GM23338 (cell line): ENCODE data around the gene GTSE1. TPM values are rescaled to one million over a fixed set of nuclear protein-coding genes. Genes with fewer than 3 reads are reported as not detected.

Experiments used
- ATAC-seq: fragments of 200-7000 bp; cut with Tn5 transposase; 3 replicates; pipeline ENCODE4 v1.9.1; 2020
- DNase-seq: peaks from one replicate; pipeline ENCODE4 v3.0.0-alpha.2; 2015; ENCODE audit warnings: low spot score
- H2AFZ ChIP-seq: fragments of 200-600 bp; sonication (generic); 2 replicates; pipeline ENCODE4 v1.8.0; 2016; ENCODE audit warnings: antibody characterized with exemption, mild to moderate bottlenecking, moderate library complexity
- H3F3A ChIP-seq: fragments of 200-600 bp; sonication (generic); replicated peaks from 2 replicates; pipeline ENCODE4 v1.8.0; 2017; ENCODE audit warnings: antibody characterized with exemption, mixed run types, low read depth
- H3K27ac ChIP-seq: fragments of 200-600 bp; sonication (generic); 2 replicates; pipeline ENCODE4 v1.6.1; 2016; ENCODE audit warnings: low read depth
- H3K27me3 ChIP-seq: fragments of 200-600 bp; sonication (generic); 2 replicates; pipeline ENCODE4 v1.8.0; 2016; ENCODE audit warnings: mild to moderate bottlenecking, mixed run types, moderate library complexity; ENCODE audit not compliant: insufficient read depth
- H3K36me3 ChIP-seq: fragments of 200-600 bp; sonication (generic); 2 replicates; pipeline ENCODE4 v1.8.0; 2016; ENCODE audit warnings: mild to moderate bottlenecking; ENCODE audit not compliant: insufficient read depth
- H3K4me1 ChIP-seq: fragments of 200-600 bp; sonication (generic); 2 replicates; pipeline ENCODE4 v1.8.0; 2016; ENCODE audit warnings: mild to moderate bottlenecking, moderate library complexity; ENCODE audit not compliant: insufficient read depth
- H3K4me2 ChIP-seq: fragments of 200-600 bp; sonication (generic); 2 replicates; pipeline ENCODE4 v1.7.1; 2017; ENCODE audit warnings: mixed run types
- H3K4me3 ChIP-seq: fragments of 200-600 bp; sonication (generic); 2 replicates; pipeline ENCODE4 v1.6.1; 2016; ENCODE audit warnings: mixed run types
- H3K79me2 ChIP-seq: fragments of 200-600 bp; sonication (generic); replicated peaks from 2 replicates; pipeline ENCODE4 v1.8.0; 2017; ENCODE audit warnings: mild to moderate bottlenecking; ENCODE audit not compliant: insufficient read depth
- H3K9me2 ChIP-seq: fragments of 200-600 bp; sonication (generic); 2 replicates; pipeline ENCODE4 v1.8.0; 2017; ENCODE audit not compliant: insufficient read depth
- H4K20me1 ChIP-seq: fragments of 200-600 bp; sonication (generic); replicated peaks from 2 replicates; pipeline ENCODE4 v1.8.0; 2017; ENCODE audit warnings: mild to moderate bottlenecking; ENCODE audit not compliant: insufficient read depth
- H3K27ac Mint-ChIP-seq: 2 replicates; pipeline ENCODE4 v1.8.0; 2020; ENCODE audit warnings: inconsistent platforms, mild to moderate bottlenecking, moderate library complexity, mixed read lengths
- H3K27me3 Mint-ChIP-seq: 3 replicates; pipeline ENCODE4 v1.8.0; 2022; ENCODE audit warnings: low read depth, mild to moderate bottlenecking, moderate library complexity, mixed read lengths, inconsistent platforms; ENCODE audit not compliant: insufficient read depth, poor library complexity
- H3K36me3 Mint-ChIP-seq: 3 replicates; pipeline ENCODE4 v1.8.0; 2021; ENCODE audit warnings: low read depth, mild to moderate bottlenecking, inconsistent platforms, moderate library complexity, mixed read lengths
- H3K4me1 Mint-ChIP-seq: 3 replicates; pipeline ENCODE4 v1.8.0; 2020; ENCODE audit warnings: mild to moderate bottlenecking, inconsistent platforms, mixed read lengths
- H3K4me3 Mint-ChIP-seq: 3 replicates; pipeline ENCODE4 v1.8.0; 2021; ENCODE audit warnings: moderate library complexity, mild to moderate bottlenecking, inconsistent platforms, mixed read lengths
- H3K9me3 Mint-ChIP-seq: 3 replicates; pipeline ENCODE4 v1.8.0; 2020; ENCODE audit warnings: moderate library complexity, mild to moderate bottlenecking, inconsistent platforms, mixed read lengths
- CREB1 ChIP-seq: fragments of 250-450 bp; sonication (Bioruptor Pico); IDR thresholded peaks from 2 replicates; pipeline ENCODE4 v1.5.0; 2020; ENCODE audit warnings: low read depth, mild to moderate bottlenecking, moderate library complexity
- EZH2 ChIP-seq: fragments of 200-600 bp; sonication (generic); IDR thresholded peaks from one replicate; pipeline ENCODE4 v1.8.0; 2017; ENCODE audit warnings: antibody characterized with exemption, mild to moderate bottlenecking, low read depth; ENCODE audit not compliant: unreplicated experiment
- EZH2phosphoT487 ChIP-seq: fragments of 200-600 bp; sonication (generic); IDR thresholded peaks from one replicate; pipeline ENCODE4 v1.8.1; 2018; ENCODE audit warnings: antibody characterized with exemption; ENCODE audit not compliant: unreplicated experiment
- NANOG ChIP-seq: IDR thresholded peaks from 2 replicates; pipeline ENCODE4 v1.6.1; 2016; ENCODE audit warnings: antibody characterized with exemption, borderline replicate concordance
- POLR2AphosphoS5 ChIP-seq: IDR thresholded peaks from 2 replicates; pipeline ENCODE4 v1.6.1; 2016; ENCODE audit warnings: antibody characterized with exemption, low read depth
- STAT1 ChIP-seq: IDR thresholded peaks from one replicate; pipeline ENCODE4 v1.6.1; 2016; ENCODE audit warnings: antibody characterized with exemption; ENCODE audit not compliant: unreplicated experiment
- ZNF114 ChIP-seq: fragments of 250-450 bp; sonication (Bioruptor Pico); IDR thresholded peaks from 2 replicates; pipeline ENCODE4 v1.5.0; 2020; ENCODE audit warnings: mild to moderate bottlenecking, moderate library complexity
- ZNF331 ChIP-seq: fragments of 250-450 bp; sonication (Bioruptor Pico); IDR thresholded peaks from 2 replicates; pipeline ENCODE4 v1.5.0; 2020; ENCODE audit warnings: low read depth, mild to moderate bottlenecking, moderate library complexity
- polyA plus RNA-seq: library from polyadenylated mRNA; unstranded; fragments of >200 nt; fragmentation: Nextera tagmentation; extraction: Ambion mirVana; gene quantifications from 2 replicates; pipeline ENCODE4 v1.2.1, GENCODE V29; 2016
- total RNA-seq: library from RNA; depleted of rRNA; stranded (reverse); fragments of >200 nt; shearing (Covaris generic); gene quantifications from 2 replicates; pipeline ENCODE4 v1.2.3, GENCODE V29; 2014
- TF ChIP-seq, protein P1 (sequence below): fragments of 250-450 bp; sonication (Bioruptor Pico); IDR thresholded peaks from 2 replicates; pipeline ENCODE4 v1.5.0; 2020; ENCODE audit warnings: mild to moderate bottlenecking, moderate library complexity
- TF ChIP-seq, protein P2 (sequence below): IDR thresholded peaks from one replicate; pipeline ENCODE4 v1.6.1; 2018; ENCODE audit warnings: antibody characterized with exemption; ENCODE audit not compliant: unreplicated experiment
- TF ChIP-seq, protein P3 (sequence below), 2 experiments: fragments of 200-600 bp in 1 of 2; sonication (generic) in 1 of 2; conservative IDR thresholded peaks; 2 replicates each; pipeline versions ENCODE4 v1.5.1 to v1.6.1; 2016 to 2017; ENCODE audit warnings: antibody characterized with exemption in 2 of 2, low read depth in 2 of 2, mild to moderate bottlenecking in 2 of 2, moderate library complexity in 1 of 2
- TF ChIP-seq, protein P4 (sequence below): IDR thresholded peaks from 2 replicates; pipeline ENCODE4 v1.6.1; 2016; ENCODE audit warnings: antibody characterized with exemption

Gene GTSE1
- total and polyA plus RNA-seq, 2 experiments from 2014 or later, result 26.3 to 28.6 TPM

DNA sequence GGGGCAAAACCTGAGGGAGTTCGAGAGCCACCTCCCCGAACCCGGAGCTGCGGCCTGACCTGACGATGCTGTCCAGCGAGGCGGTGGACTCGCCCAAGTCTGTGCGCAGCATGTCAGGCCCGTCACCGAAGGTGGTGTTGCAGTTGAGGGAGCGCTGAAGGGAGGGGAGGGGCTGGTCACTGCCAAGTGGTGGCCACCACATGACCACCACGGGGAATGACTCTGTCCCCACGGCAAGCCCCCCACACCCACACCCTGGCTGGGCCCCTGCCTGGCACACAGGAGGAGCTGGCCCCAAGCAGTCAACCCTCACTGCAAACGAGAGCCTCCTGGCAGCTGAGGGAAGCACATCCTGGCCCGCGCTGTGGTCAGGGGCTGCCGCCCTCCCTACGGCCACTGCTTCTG lies 69.7 kb downstream of the GTSE1 start:
- Mint-ChIP-seq H3K4me3 (no peak overlapping the region), H3K36me3 (0 out of 3 replicates have a peak, but pooled peaks cover under 1% of the 10 kb centered on the region), H3K9me3 (no peaks in the 10 kb centered on the region)

More for the DNA sequence above, 69.7 kb downstream of the GTSE1 start:
- ATAC-seq (no peak), DNase-seq (no peak)
- Histone ChIP-seq H4K20me1 (no peaks in the 10 kb centered on the region), H3K4me1 (peaks cover 4% of the 10 kb centered on the region; the same call in 1 of the 2 replicates), H3F3A (0 out of 2 replicates have a peak, but pooled peaks cover 4% of the 10 kb centered on the region), H3K27ac (no peak overlapping the region), H3K9me2 (no peaks in the 10 kb centered on the region), H3K36me3 (no peaks in the 10 kb centered on the region), H3K4me2 (no peak overlapping the region), H3K4me3 (no peak overlapping the region), H3K79me2 (no peaks in the 10 kb centered on the region), H2AFZ (no peak overlapping the region), H3K27me3 (no peaks in the 10 kb centered on the region)
- Mint-ChIP-seq H3K27me3 (peaks cover 3% of the 10 kb centered on the region), H3K4me1 (peaks cover 6% of the 10 kb centered on the region), H3K27ac (no peak overlapping the region)
- TF ChIP-seq CREB1 (CRISPR knock-in tag) (no peak), ZNF114 (no peak), ZNF331 (CRISPR knock-in tag) (no peak), POLR2AphosphoS5 (no peak), STAT1 (no peak), NANOG (no peak), EZH2phosphoT487 (no peak), EZH2 (no peak)
- TF ChIP-seq, protein P1, sequence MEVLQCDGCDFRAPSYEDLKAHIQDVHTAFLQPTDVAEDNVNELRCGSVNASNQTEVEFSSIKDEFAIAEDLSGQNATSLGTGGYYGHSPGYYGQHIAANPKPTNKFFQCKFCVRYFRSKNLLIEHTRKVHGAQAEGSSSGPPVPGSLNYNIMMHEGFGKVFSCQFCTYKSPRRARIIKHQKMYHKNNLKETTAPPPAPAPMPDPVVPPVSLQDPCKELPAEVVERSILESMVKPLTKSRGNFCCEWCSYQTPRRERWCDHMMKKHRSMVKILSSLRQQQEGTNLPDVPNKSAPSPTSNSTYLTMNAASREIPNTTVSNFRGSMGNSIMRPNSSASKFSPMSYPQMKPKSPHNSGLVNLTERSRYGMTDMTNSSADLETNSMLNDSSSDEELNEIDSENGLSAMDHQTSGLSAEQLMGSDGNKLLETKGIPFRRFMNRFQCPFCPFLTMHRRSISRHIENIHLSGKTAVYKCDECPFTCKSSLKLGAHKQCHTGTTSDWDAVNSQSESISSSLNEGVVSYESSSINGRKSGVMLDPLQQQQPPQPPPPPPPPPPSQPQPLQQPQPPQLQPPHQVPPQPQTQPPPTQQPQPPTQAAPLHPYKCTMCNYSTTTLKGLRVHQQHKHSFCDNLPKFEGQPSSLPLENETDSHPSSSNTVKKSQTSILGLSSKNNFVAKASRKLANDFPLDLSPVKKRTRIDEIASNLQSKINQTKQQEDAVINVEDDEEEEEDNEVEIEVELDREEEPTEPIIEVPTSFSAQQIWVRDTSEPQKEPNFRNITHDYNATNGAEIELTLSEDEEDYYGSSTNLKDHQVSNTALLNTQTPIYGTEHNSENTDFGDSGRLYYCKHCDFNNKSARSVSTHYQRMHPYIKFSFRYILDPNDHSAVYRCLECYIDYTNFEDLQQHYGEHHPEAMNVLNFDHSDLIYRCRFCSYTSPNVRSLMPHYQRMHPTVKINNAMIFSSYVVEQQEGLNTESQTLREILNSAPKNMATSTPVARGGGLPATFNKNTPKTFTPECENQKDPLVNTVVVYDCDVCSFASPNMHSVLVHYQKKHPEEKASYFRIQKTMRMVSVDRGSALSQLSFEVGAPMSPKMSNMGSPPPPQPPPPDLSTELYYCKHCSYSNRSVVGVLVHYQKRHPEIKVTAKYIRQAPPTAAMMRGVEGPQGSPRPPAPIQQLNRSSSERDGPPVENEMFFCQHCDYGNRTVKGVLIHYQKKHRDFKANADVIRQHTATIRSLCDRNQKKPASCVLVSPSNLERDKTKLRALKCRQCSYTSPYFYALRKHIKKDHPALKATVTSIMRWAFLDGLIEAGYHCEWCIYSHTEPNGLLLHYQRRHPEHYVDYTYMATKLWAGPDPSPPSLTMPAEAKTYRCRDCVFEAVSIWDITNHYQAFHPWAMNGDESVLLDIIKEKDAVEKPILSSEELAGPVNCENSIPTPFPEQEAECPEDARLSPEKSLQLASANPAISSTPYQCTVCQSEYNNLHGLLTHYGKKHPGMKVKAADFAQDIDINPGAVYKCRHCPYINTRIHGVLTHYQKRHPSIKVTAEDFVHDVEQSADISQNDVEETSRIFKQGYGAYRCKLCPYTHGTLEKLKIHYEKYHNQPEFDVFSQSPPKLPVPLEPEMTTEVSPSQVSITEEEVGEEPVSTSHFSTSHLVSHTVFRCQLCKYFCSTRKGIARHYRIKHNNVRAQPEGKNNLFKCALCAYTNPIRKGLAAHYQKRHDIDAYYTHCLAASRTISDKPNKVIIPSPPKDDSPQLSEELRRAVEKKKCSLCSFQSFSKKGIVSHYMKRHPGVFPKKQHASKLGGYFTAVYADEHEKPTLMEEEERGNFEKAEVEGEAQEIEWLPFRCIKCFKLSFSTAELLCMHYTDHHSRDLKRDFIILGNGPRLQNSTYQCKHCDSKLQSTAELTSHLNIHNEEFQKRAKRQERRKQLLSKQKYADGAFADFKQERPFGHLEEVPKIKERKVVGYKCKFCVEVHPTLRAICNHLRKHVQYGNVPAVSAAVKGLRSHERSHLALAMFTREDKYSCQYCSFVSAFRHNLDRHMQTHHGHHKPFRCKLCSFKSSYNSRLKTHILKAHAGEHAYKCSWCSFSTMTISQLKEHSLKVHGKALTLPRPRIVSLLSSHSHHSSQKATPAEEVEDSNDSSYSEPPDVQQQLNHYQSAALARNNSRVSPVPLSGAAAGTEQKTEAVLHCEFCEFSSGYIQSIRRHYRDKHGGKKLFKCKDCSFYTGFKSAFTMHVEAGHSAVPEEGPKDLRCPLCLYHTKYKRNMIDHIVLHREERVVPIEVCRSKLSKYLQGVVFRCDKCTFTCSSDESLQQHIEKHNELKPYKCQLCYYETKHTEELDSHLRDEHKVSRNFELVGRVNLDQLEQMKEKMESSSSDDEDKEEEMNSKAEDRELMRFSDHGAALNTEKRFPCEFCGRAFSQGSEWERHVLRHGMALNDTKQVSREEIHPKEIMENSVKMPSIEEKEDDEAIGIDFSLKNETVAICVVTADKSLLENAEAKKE (CRISPR knock-in tag), result no peak
- TF ChIP-seq, protein P2, sequence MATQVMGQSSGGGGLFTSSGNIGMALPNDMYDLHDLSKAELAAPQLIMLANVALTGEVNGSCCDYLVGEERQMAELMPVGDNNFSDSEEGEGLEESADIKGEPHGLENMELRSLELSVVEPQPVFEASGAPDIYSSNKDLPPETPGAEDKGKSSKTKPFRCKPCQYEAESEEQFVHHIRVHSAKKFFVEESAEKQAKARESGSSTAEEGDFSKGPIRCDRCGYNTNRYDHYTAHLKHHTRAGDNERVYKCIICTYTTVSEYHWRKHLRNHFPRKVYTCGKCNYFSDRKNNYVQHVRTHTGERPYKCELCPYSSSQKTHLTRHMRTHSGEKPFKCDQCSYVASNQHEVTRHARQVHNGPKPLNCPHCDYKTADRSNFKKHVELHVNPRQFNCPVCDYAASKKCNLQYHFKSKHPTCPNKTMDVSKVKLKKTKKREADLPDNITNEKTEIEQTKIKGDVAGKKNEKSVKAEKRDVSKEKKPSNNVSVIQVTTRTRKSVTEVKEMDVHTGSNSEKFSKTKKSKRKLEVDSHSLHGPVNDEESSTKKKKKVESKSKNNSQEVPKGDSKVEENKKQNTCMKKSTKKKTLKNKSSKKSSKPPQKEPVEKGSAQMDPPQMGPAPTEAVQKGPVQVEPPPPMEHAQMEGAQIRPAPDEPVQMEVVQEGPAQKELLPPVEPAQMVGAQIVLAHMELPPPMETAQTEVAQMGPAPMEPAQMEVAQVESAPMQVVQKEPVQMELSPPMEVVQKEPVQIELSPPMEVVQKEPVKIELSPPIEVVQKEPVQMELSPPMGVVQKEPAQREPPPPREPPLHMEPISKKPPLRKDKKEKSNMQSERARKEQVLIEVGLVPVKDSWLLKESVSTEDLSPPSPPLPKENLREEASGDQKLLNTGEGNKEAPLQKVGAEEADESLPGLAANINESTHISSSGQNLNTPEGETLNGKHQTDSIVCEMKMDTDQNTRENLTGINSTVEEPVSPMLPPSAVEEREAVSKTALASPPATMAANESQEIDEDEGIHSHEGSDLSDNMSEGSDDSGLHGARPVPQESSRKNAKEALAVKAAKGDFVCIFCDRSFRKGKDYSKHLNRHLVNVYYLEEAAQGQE, result no peak
- TF ChIP-seq, protein P3, sequence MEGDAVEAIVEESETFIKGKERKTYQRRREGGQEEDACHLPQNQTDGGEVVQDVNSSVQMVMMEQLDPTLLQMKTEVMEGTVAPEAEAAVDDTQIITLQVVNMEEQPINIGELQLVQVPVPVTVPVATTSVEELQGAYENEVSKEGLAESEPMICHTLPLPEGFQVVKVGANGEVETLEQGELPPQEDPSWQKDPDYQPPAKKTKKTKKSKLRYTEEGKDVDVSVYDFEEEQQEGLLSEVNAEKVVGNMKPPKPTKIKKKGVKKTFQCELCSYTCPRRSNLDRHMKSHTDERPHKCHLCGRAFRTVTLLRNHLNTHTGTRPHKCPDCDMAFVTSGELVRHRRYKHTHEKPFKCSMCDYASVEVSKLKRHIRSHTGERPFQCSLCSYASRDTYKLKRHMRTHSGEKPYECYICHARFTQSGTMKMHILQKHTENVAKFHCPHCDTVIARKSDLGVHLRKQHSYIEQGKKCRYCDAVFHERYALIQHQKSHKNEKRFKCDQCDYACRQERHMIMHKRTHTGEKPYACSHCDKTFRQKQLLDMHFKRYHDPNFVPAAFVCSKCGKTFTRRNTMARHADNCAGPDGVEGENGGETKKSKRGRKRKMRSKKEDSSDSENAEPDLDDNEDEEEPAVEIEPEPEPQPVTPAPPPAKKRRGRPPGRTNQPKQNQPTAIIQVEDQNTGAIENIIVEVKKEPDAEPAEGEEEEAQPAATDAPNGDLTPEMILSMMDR (conservative IDR thresholded peaks at IDR 0.05; ENCODE audit: low read depth in 2 of 2), result no peak
- TF ChIP-seq, protein P4, sequence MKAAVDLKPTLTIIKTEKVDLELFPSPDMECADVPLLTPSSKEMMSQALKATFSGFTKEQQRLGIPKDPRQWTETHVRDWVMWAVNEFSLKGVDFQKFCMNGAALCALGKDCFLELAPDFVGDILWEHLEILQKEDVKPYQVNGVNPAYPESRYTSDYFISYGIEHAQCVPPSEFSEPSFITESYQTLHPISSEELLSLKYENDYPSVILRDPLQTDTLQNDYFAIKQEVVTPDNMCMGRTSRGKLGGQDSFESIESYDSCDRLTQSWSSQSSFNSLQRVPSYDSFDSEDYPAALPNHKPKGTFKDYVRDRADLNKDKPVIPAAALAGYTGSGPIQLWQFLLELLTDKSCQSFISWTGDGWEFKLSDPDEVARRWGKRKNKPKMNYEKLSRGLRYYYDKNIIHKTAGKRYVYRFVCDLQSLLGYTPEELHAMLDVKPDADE, result no peak
